HPDE6-E6E7 (cell line): ENCODE data around the gene ABHD16B.
"Not testable (repeated sequence)": the region's sequence is repeated elsewhere in the genome, so short reads cannot be mapped to it uniquely, and the experiment has no call there.

Experiments used
- DNase-seq: peaks from one replicate; pipeline ENCODE4 v3.0.0; 2011; ENCODE audit warnings: missing footprints; ENCODE audit errors: extremely low spot score

The ABHD16B gene

GRCh38 chr20:63834491-63834880 lies 26.8 kb upstream of the ABHD16B start:
- DNase-seq, result no peak

GRCh38 chr20:63835021-63835858 lies 26.1 kb upstream of the ABHD16B start:
- peak; percentile 100 for DNase-seq

- no peak for DNase-seq
Observed at GRCh38 chr20:63836458-63837344, 24.6 kb upstream of the ABHD16B start.

GRCh38 chr20:63837479-63837878 lies 23.8 kb upstream of the ABHD16B start:
- no peak for DNase-seq

GRCh38 chr20:63839620-63840019 lies 21.7 kb upstream of the ABHD16B start:
- no peak for DNase-seq

GRCh38 chr20:63840405-63840828 lies 20.9 kb upstream of the ABHD16B start:
- no peak for DNase-seq

- no peak for DNase-seq
Observed at GRCh38 chr20:63842258-63842657, 19.0 kb upstream of the ABHD16B start.

- no peak for DNase-seq
Observed at GRCh38 chr20:63843222-63843621, 18.1 kb upstream of the ABHD16B start.

GRCh38 chr20:63843778-63844177 lies 17.5 kb upstream of the ABHD16B start:
- no peak for DNase-seq

- no peak for DNase-seq
Observed at GRCh38 chr20:63844511-63844991, 16.7 kb upstream of the ABHD16B start.

- no peak for DNase-seq
Observed at GRCh38 chr20:63846128-63846771, 15.0 kb upstream of the ABHD16B start.

GRCh38 chr20:63846888-63847236 lies 14.4 kb upstream of the ABHD16B start:
- DNase-seq, result no peak

- no peak for DNase-seq
Observed at GRCh38 chr20:63847237-63848002, 13.9 kb upstream of the ABHD16B start.

- no peak for DNase-seq
Observed at GRCh38 chr20:63848003-63848911, 13.0 kb upstream of the ABHD16B start.

- DNase-seq, result no peak
Observed at GRCh38 chr20:63850689-63851547, 10.4 kb upstream of the ABHD16B start.

GRCh38 chr20:63851548-63851943 lies 9.8 kb upstream of the ABHD16B start:
- not testable (repeated sequence) for DNase-seq

- DNase-seq, result not testable (repeated sequence)
Observed at GRCh38 chr20:63853733-63854068, 7.6 kb upstream of the ABHD16B start.

- DNase-seq, result no peak
Observed at GRCh38 chr20:63854069-63854765, 7.1 kb upstream of the ABHD16B start.
